Aorta (tissue), 5 donors: ENCODE data around the gene DHCR7. TPM values are rescaled to one million over a fixed set of nuclear protein-coding genes. Genes with fewer than 3 reads are reported as not detected.
"Not testable (repeated sequence)": the region's sequence is repeated elsewhere in the genome, so short reads cannot be mapped to it uniquely, and the experiment has no call there.

Experiments used
- ATAC-seq: fragments of 200-7000 bp; cut with Tn5 transposase; one replicate; pipeline ENCODE4 v1.9.1; 2022; ENCODE audit warnings: moderate library complexity; ENCODE audit not compliant: low FRiP score
- DNase-seq, 2 donors: peaks; one replicate each; pipeline ENCODE4 v3.0.0-alpha.2; 2020
- H3K27ac ChIP-seq, 2 donors: one replicate each; pipeline ENCODE4 v1.5.1; 2013; ENCODE audit warnings: low read length in 2 of 2, mild to moderate bottlenecking in 2 of 2, moderate library complexity in 2 of 2, control low read depth in 1 of 2, inconsistent platforms in 1 of 2, low read depth in 1 of 2
- H3K27me3 ChIP-seq, 2 donors: one replicate each; pipeline ENCODE4 v1.6.1; 2013; ENCODE audit warnings: control low read depth in 1 of 2, low read length in 1 of 2, mild to moderate bottlenecking in 1 of 2, moderate library complexity in 1 of 2; ENCODE audit not compliant: insufficient read depth in 2 of 2, control insufficient read depth in 1 of 2
- H3K36me3 ChIP-seq, 2 donors: one replicate each; pipeline ENCODE4 v1.6.1; 2013; ENCODE audit warnings: control low read depth in 1 of 2, low read length in 1 of 2, mild to moderate bottlenecking in 1 of 2; ENCODE audit not compliant: insufficient read depth in 2 of 2, control insufficient read depth in 1 of 2
- H3K4me1 ChIP-seq, 2 donors: one replicate each; pipeline ENCODE4 v1.6.1; 2013; ENCODE audit warnings: low read length in 2 of 2, control low read depth in 1 of 2, mild to moderate bottlenecking in 1 of 2, moderate library complexity in 1 of 2; ENCODE audit not compliant: insufficient read depth in 2 of 2, control insufficient read depth in 1 of 2
- H3K4me3 ChIP-seq, 2 donors: one replicate each; pipeline ENCODE4 v1.5.1; 2013; ENCODE audit warnings: low read length in 2 of 2, control low read depth in 1 of 2, mild to moderate bottlenecking in 1 of 2
- H3K9me3 ChIP-seq: one replicate; pipeline ENCODE4 v1.6.1; 2013; ENCODE audit warnings: mild to moderate bottlenecking, low read length; ENCODE audit not compliant: control insufficient read depth
- WGBS, 2 donors: extraction: QIAGEN DNeasy Blood & Tissue Kit; methylation state at CpG; one replicate each; pipeline ENCODE4 v1.1.7; 2013; 5-methylcytosine and 5-hydroxymethylcytosine counted together
- intact Hi-C, 2 donors: fragments of 100-400 bp; cut with DNase I; formaldehyde crosslinking; loops; one replicate each; pipeline versions ENCODE4 v1.14.2 to v1.15.0; 2022
- polyA plus RNA-seq, 2 donors: library from polyadenylated mRNA; stranded (reverse); fragments of 200-250 nt; gene quantifications; one replicate each; pipeline ENCODE4 v1.2.3, GENCODE V29; 2013
- total RNA-seq, 2 donors: library from RNA; stranded (reverse); fragmentation: NEBNext Ultra II Directional; extraction: Animal tissue kit (Norgen Biotek cat#: 25700); gene quantifications; one replicate each; pipeline ENCODE4 v1.2.1, GENCODE V29; 2021
- donor health status: healthy with polysubstance abuse.
- donor health status: Bipolar disorder and iron deficiency.
- donor health status: DM: no; HTN: no; CAD: no.
- donor health status: DM: no; HTN: no; CAD: no.
- donor health status: DM: yes; HTN: yes; CAD: no.

Gene DHCR7
- total and polyA plus RNA-seq, 4 donors, result 4.2 to 27.8 (median 13.1) TPM

- Histone ChIP-seq H3K4me1 (no peaks in the 10 kb centered on the region), H3K9me3 (no peaks in the 10 kb centered on the region), H3K27me3 (no peaks in the 10 kb centered on the region), H3K36me3 (no peaks in the 10 kb centered on the region), H3K27ac (no peak overlapping the region), H3K4me3 (no peak overlapping the region)
- intact Hi-C loops, result no loop called here
- 54 to 73% methylated on average over 7 of the region's 7 CpGs for WGBS, 2 donors
- no peak for ATAC-seq
- no peak for DNase-seq
These were observed 16.9 kb downstream of the DHCR7 start for GRCh38 chr11:71431271-71431670.

- Histone ChIP-seq H3K4me1 (no peaks in the 10 kb centered on the region), H3K27me3 (no peaks in the 10 kb centered on the region), H3K9me3 (no peaks in the 10 kb centered on the region), H3K27ac (no peak overlapping the region), H3K4me3 (no peak overlapping the region), H3K36me3 (no peaks in the 10 kb centered on the region)
- 95 to 96% methylated on average over 9 of the region's 9 CpGs for WGBS, 2 donors
- DNase-seq (no peak), ATAC-seq (no peak)
- intact Hi-C loops, result no loop called here
These were observed 18.0 kb downstream of the DHCR7 start for GRCh38 chr11:71430166-71430565.

GRCh38 chr11:71429701-71430100, 18.5 kb downstream of the DHCR7 start:
- ATAC-seq, result no peak
- WGBS, 2 donors, result 95% methylated on average over 6 of the region's 6 CpGs
- H3K4me3 ChIP-seq, result no peak overlapping the region
- H3K36me3 ChIP-seq, result no peaks in the 10 kb centered on the region
- H3K27me3 ChIP-seq, result no peaks in the 10 kb centered on the region
- intact Hi-C loops, result no loop called here
- H3K27ac ChIP-seq, result no peak overlapping the region
- H3K4me1 ChIP-seq, result no peaks in the 10 kb centered on the region
- H3K9me3 ChIP-seq, result no peaks in the 10 kb centered on the region
- DNase-seq, result no peak

GRCh38 chr11:71428861-71429435, 19.2 kb downstream of the DHCR7 start:
- H3K27me3 ChIP-seq, result no peaks in the 10 kb centered on the region
- peak in 1 of 2 donors; percentile 78 for DNase-seq
- no peaks in the 10 kb centered on the region for H3K9me3 ChIP-seq
- no peak overlapping the region for H3K4me3 ChIP-seq
- no peaks in the 10 kb centered on the region for H3K4me1 ChIP-seq
- H3K36me3 ChIP-seq, result no peaks in the 10 kb centered on the region
- ATAC-seq, result peak; percentile 74
- H3K27ac ChIP-seq, result no peak overlapping the region
- WGBS, 2 donors, result 13 to 17% methylated on average over 7 of the region's 7 CpGs
- intact Hi-C loops, result no loop called here

GRCh38 chr11:71426413-71426812, 21.8 kb downstream of the DHCR7 start:
- H3K36me3 ChIP-seq, result no peaks in the 10 kb centered on the region
- H3K27ac ChIP-seq, result no peak overlapping the region
- DNase-seq (no peak), ATAC-seq (no peak)
- no peaks in the 10 kb centered on the region for H3K9me3 ChIP-seq
- no peak overlapping the region for H3K4me3 ChIP-seq
- H3K4me1 ChIP-seq, result no peaks in the 10 kb centered on the region
- 68 to 81% methylated on average over 3 of the region's 3 CpGs for WGBS, 2 donors
- H3K27me3 ChIP-seq, result no peaks in the 10 kb centered on the region
- intact Hi-C loops, result no loop called here

- H3K4me3 ChIP-seq, result no peak overlapping the region
- WGBS, 2 donors, result 86 to 88% methylated on average over 4 of the region's 4 CpGs
These were observed 22.3 kb downstream of the DHCR7 start for GRCh38 chr11:71425860-71426259.

GRCh38 chr11:71425409-71425808, 22.8 kb downstream of the DHCR7 start:
- H3K4me1 ChIP-seq, result no peaks in the 10 kb centered on the region
- no peak overlapping the region for H3K4me3 ChIP-seq
- H3K36me3 ChIP-seq, result no peaks in the 10 kb centered on the region
- DNase-seq (no peak), ATAC-seq (no peak)
- no peaks in the 10 kb centered on the region for H3K27me3 ChIP-seq
- 88 to 92% methylated on average over 2 of the region's 2 CpGs for WGBS, 2 donors
- no peaks in the 10 kb centered on the region for H3K9me3 ChIP-seq
- H3K27ac ChIP-seq, result no peak overlapping the region
- intact Hi-C loops, result no loop called here

More at GRCh38 chr11:71425860-71426259, 22.3 kb downstream of the DHCR7 start:
- Histone ChIP-seq H3K4me1 (no peaks in the 10 kb centered on the region), H3K27me3 (no peaks in the 10 kb centered on the region), H3K9me3 (no peaks in the 10 kb centered on the region), H3K27ac (no peak overlapping the region), H3K36me3 (no peaks in the 10 kb centered on the region)
- DNase-seq (no peak), ATAC-seq (no peak)
- intact Hi-C loops, result no loop called here

GRCh38 chr11:71423181-71423790, 24.9 kb downstream of the DHCR7 start:
- DNase-seq, result no peak
- Histone ChIP-seq H3K27ac (no peak overlapping the region), H3K9me3 (no peaks in the 10 kb centered on the region), H3K4me1 (no peaks in the 10 kb centered on the region), H3K27me3 (no peaks in the 10 kb centered on the region), H3K36me3 (no peaks in the 10 kb centered on the region), H3K4me3 (no peak overlapping the region)
- intact Hi-C loops, result no loop called here
- ATAC-seq, result no peak
- WGBS, 2 donors, result 77 to 80% methylated on average over 7 of the region's 7 CpGs

- H3K9me3 ChIP-seq, H3K27ac ChIP-seq, H3K4me3 ChIP-seq, H3K4me1 ChIP-seq, H3K27me3 ChIP-seq, intact Hi-C loops, DNase-seq, ATAC-seq, H3K36me3 ChIP-seq: not testable (repeated sequence)
- WGBS, 2 donors, result 93 to 96% methylated on average over 3 of the region's 3 CpGs
These were observed 25.9 kb downstream of the DHCR7 start for GRCh38 chr11:71422318-71422717.
